ENCODE results near the gene GIT1. TPM values are rescaled to one million over a fixed set of nuclear protein-coding genes. Genes with fewer than 3 reads are reported as not detected.
A peak's percentile ranks its signal among the peaks of the same experiment; 100 is the strongest.

Gene GIT1
- total RNA-seq (35.5 and 52.1 TPM in 2 replicates), polyA plus RNA-seq (37.5 and 50.5 TPM in 2 replicates)

- no peaks in the 10 kb centered on the region for H3K36me3 ChIP-seq
- peaks cover 19% of the 10 kb centered on the region for H3K4me1 ChIP-seq (ENCODE audit: low read depth)
- DNase-seq (ENCODE audit: low read depth in 1 of 2, low spot score in 1 of 2): peak; percentile 91 to 95
- H3K27ac ChIP-seq: no peak within 1 kb of the TSS
- H3K9me3 ChIP-seq (ENCODE audit: low read depth): no peaks in the 10 kb centered on the region
- peaks cover 7% of the 10 kb centered on the region for H3K27me3 ChIP-seq
- no peak for TF ChIP-seq CTCF (IDR thresholded peaks at IDR 0.05; ENCODE audit: low read depth, low read length)
- peak within 1 kb of the TSS; percentile 46 for H3K4me3 ChIP-seq
Measured at GRCh38 chr17:29589524-29590410, at the start of gene GIT1. TSS of gene GIT1 (minus strand) at chr17:29589648. CDS start at chr17:29589378, 270 bp downstream.

- H3K4me3 ChIP-seq: no peak overlapping the region
- H3K9me3 ChIP-seq (ENCODE audit: low read depth): no peaks in the 10 kb centered on the region
- no peaks in the 10 kb centered on the region for H3K27me3 ChIP-seq
- TF ChIP-seq CTCF (IDR thresholded peaks at IDR 0.05; ENCODE audit: low read depth, low read length): no peak
- no peak for DNase-seq (ENCODE audit: low read depth in 1 of 2, low spot score in 1 of 2)
- H3K4me1 ChIP-seq (ENCODE audit: low read depth): no peaks in the 10 kb centered on the region
- H3K36me3 ChIP-seq: peaks cover 50% of the 10 kb centered on the region
- H3K27ac ChIP-seq: no peak overlapping the region
Measured at GRCh38 chr17:29633886-29634285, 44.4 kb upstream of the GIT1 start.

- no peaks in the 10 kb centered on the region for H3K27me3 ChIP-seq
- no peak for DNase-seq (ENCODE audit: low read depth in 1 of 2, low spot score in 1 of 2)
- TF ChIP-seq CTCF (IDR thresholded peaks at IDR 0.05; ENCODE audit: low read depth, low read length): no peak
- H3K27ac ChIP-seq: no peak overlapping the region
- no peak overlapping the region for H3K4me3 ChIP-seq
- H3K36me3 ChIP-seq: peaks cover 37% of the 10 kb centered on the region
- H3K4me1 ChIP-seq (ENCODE audit: low read depth): no peaks in the 10 kb centered on the region
- H3K9me3 ChIP-seq (ENCODE audit: low read depth): no peaks in the 10 kb centered on the region
Measured at GRCh38 chr17:29630630-29631193, 41.3 kb upstream of the GIT1 start.

- no peaks in the 10 kb centered on the region for H3K4me1 ChIP-seq (ENCODE audit: low read depth)
- no peak for DNase-seq (ENCODE audit: low read depth in 1 of 2, low spot score in 1 of 2)
- H3K9me3 ChIP-seq (ENCODE audit: low read depth): no peaks in the 10 kb centered on the region
- peaks cover 34% of the 10 kb centered on the region for H3K36me3 ChIP-seq
- no peak for TF ChIP-seq CTCF (IDR thresholded peaks at IDR 0.05; ENCODE audit: low read depth, low read length)
- H3K4me3 ChIP-seq: no peak overlapping the region
- no peak overlapping the region for H3K27ac ChIP-seq
- no peaks in the 10 kb centered on the region for H3K27me3 ChIP-seq
Measured at GRCh38 chr17:29629839-29630238, 40.4 kb upstream of the GIT1 start.

- H3K36me3 ChIP-seq: peaks cover 27% of the 10 kb centered on the region
- TF ChIP-seq CTCF (IDR thresholded peaks at IDR 0.05; ENCODE audit: low read depth, low read length): no peak
- no peaks in the 10 kb centered on the region for H3K4me1 ChIP-seq (ENCODE audit: low read depth)
- no peak overlapping the region for H3K27ac ChIP-seq
- no peaks in the 10 kb centered on the region for H3K9me3 ChIP-seq (ENCODE audit: low read depth)
- H3K4me3 ChIP-seq: no peak overlapping the region
- DNase-seq (ENCODE audit: low read depth in 1 of 2, low spot score in 1 of 2): no peak
- H3K27me3 ChIP-seq: no peaks in the 10 kb centered on the region
Measured at GRCh38 chr17:29628644-29629043, 39.2 kb upstream of the GIT1 start.
